Endothelial cell of umbilical vein (primary cell): Measurements from ENCODE around the gene SAMMSON. TPM values are rescaled to one million over a fixed set of nuclear protein-coding genes. Genes with fewer than 3 reads are reported as not detected.

Experiments used
- BruUV-seq: library from RNA; stranded (reverse); fragments of 400-500 nt; replicated peaks from 2 replicates; lab custom pipeline; 2021; lab: Mats Ljungman, UMichigan
- CTCF ChIA-PET: fragments of 300-600, 350-600 bp; sonication (Branson Sonifier 250); formaldehyde crosslinking; loops from one replicate; lab custom pipeline; 2021; ENCODE audit warnings: antibody characterized with exemption, inconsistent platforms; lab: Charles Lee
- POLR2A ChIA-PET: fragments of 300-600, 350-600 bp; sonication (Branson Sonifier 250); formaldehyde crosslinking; loops from one replicate; lab custom pipeline; 2021; ENCODE audit warnings: antibody characterized with exemption, inconsistent platforms; lab: Charles Lee
- DNase-seq: peaks from one replicate; pipeline ENCODE4 v3.0.0-alpha.2; 2011; ENCODE audit warnings: low read depth, low spot score
- FAIRE-seq: peaks from 2 replicates; lab custom pipeline; 2011; peaks lifted over from hg19 to GRCh38; lab: Jason Lieb, UNC
- H2AFZ ChIP-seq: 2 replicates; pipeline ENCODE4 v1.6.0; 2012; ENCODE audit warnings: low read depth, low read length, control low read depth, inconsistent platforms
- H3K27ac ChIP-seq: 2 replicates; pipeline ENCODE4 v1.5.1; 2011; ENCODE audit warnings: low read depth, mild to moderate bottlenecking, control low read depth, low read length, moderate library complexity; ENCODE audit not compliant: insufficient read depth
- H3K27me3 ChIP-seq, 2 experiments: 2 replicates each; pipeline versions ENCODE4 v1.6.0 to v1.6.1; 2011; ENCODE audit warnings: low read length in 2 of 2, mixed read lengths in 1 of 2; ENCODE audit not compliant: control insufficient read depth in 2 of 2, insufficient read depth in 2 of 2
- H3K36me3 ChIP-seq, 2 experiments: 2 replicates in 1 of 2; 3 replicates in 1 of 2; pipeline ENCODE4 v1.5.1; 2011; ENCODE audit warnings: low read length in 2 of 2, mild to moderate bottlenecking in 1 of 2, moderate library complexity in 1 of 2; ENCODE audit not compliant: control insufficient read depth in 2 of 2, insufficient read depth in 2 of 2; ENCODE audit errors: extremely low read depth in 1 of 2
- H3K4me1 ChIP-seq: 3 replicates; pipeline ENCODE4 v1.5.1; 2011; ENCODE audit warnings: mild to moderate bottlenecking, low read length; ENCODE audit not compliant: control insufficient read depth, insufficient read depth; ENCODE audit errors: extremely low read depth
- H3K4me2 ChIP-seq: 2 replicates; pipeline ENCODE4 v1.6.1; 2011; ENCODE audit warnings: low read length, control low read depth, mixed read lengths; ENCODE audit not compliant: insufficient read depth
- H3K4me3 ChIP-seq, 3 experiments: fragments of 200-600 bp in 1 of 3; sonication (generic), shearing (Covaris generic) in 1 of 3; replicated peaks in 1 of 3; 2 replicates each; pipeline ENCODE4 v1.5.1; 2011 to 2016; ENCODE audit warnings: control low read depth in 3 of 3, low read length in 3 of 3, mild to moderate bottlenecking in 2 of 3, inconsistent platforms in 1 of 3, low read depth in 1 of 3, moderate library complexity in 1 of 3; ENCODE audit not compliant: insufficient read depth in 1 of 3
- H3K79me2 ChIP-seq: 2 replicates; pipeline ENCODE4 v1.6.0; 2012; ENCODE audit warnings: low read length, inconsistent platforms; ENCODE audit not compliant: control insufficient read depth, insufficient read depth
- H3K9ac ChIP-seq: replicated peaks from 2 replicates; pipeline ENCODE3; 2011; ENCODE audit warnings: low read length, control low read depth; ENCODE audit not compliant: insufficient read depth; ENCODE audit errors: extremely low read depth
- H3K9me1 ChIP-seq: replicated peaks from 3 replicates; pipeline ENCODE4 v1.6.0; 2011; ENCODE audit warnings: mild to moderate bottlenecking, low read length; ENCODE audit not compliant: control insufficient read depth, insufficient read depth; ENCODE audit errors: extremely low read depth
- H3K9me3 ChIP-seq: replicated peaks from 2 replicates; pipeline ENCODE4 v1.5.1; 2012; ENCODE audit warnings: low read length, inconsistent platforms; ENCODE audit not compliant: control insufficient read depth, insufficient read depth
- H4K20me1 ChIP-seq: replicated peaks from 2 replicates; pipeline ENCODE3; 2011; ENCODE audit warnings: mild to moderate bottlenecking, low read length; ENCODE audit not compliant: control insufficient read depth, insufficient read depth; ENCODE audit errors: extremely low read depth
- EZH2 ChIP-seq: IDR thresholded peaks from 2 replicates; pipeline ENCODE4 v1.6.1; 2012; ENCODE audit warnings: borderline replicate concordance, low read depth, mild to moderate bottlenecking, moderate library complexity, low read length, inconsistent platforms; ENCODE audit not compliant: severe bottlenecking
- FOS ChIP-seq: IDR thresholded peaks from 2 replicates; pipeline ENCODE4 v1.6.1; 2011; ENCODE audit warnings: mild to moderate bottlenecking, low read length, moderate library complexity, borderline replicate concordance; ENCODE audit not compliant: insufficient read depth
- GATA2 ChIP-seq: IDR thresholded peaks from 2 replicates; pipeline ENCODE4 v1.7.0; 2011; ENCODE audit warnings: low read depth, mild to moderate bottlenecking, moderate library complexity, mixed read lengths, low read length; ENCODE audit not compliant: insufficient read length, insufficient read depth
- JUN ChIP-seq: IDR thresholded peaks from 2 replicates; pipeline ENCODE4 v1.6.1; 2011; ENCODE audit warnings: borderline replicate concordance, low read depth; ENCODE audit not compliant: insufficient read length, insufficient read depth
- MYC ChIP-seq: IDR thresholded peaks from one replicate; pipeline ENCODE4 v1.6.1; 2011; ENCODE audit warnings: mild to moderate bottlenecking, low read depth, low read length
- POLR2A ChIP-seq: IDR thresholded peaks from 2 replicates; pipeline ENCODE4 v1.6.1; 2012; ENCODE audit warnings: low read depth, mild to moderate bottlenecking, control low read depth, low read length
- POLR2AphosphoS5 ChIP-seq: IDR thresholded peaks from 2 replicates; pipeline ENCODE4 v1.6.1; 2012; ENCODE audit warnings: low read depth, mild to moderate bottlenecking, control low read depth, low read length, moderate library complexity; ENCODE audit not compliant: insufficient read depth
- dilution Hi-C: fragments of 300-500 bp; cut with MboI; formaldehyde crosslinking; loops from one replicate; pipeline ENCODE4 v1.15.0; 2019; ENCODE audit warnings: low sequenced_read_pairs; ENCODE audit not compliant: extremely low pct_ligation_motif_present
- intact Hi-C: fragments of 100-400 bp; cut with micrococcal nuclease; formaldehyde crosslinking; loops from one replicate; pipeline ENCODE4 v1.10.0; 2022
- polyA plus RNA-seq, 4 experiments: library from polyadenylated mRNA; depleted of rRNA in 3 of 4; stranded (reverse) in 3 of 4; unstranded in 1 of 4; fragments of >200 nt; gene quantifications; 2 replicates each; pipeline versions ENCODE4 v1.2.1 to v1.2.3, GENCODE V29; 2011 to 2012; ENCODE audit warnings: missing spikeins in 1 of 4
- total RNA-seq: library from RNA; stranded (reverse); gene quantifications from 2 replicates; pipeline ENCODE4 v1.2.3, GENCODE V29; 2021
- TF ChIP-seq, protein P1 (sequence below): IDR thresholded peaks from 2 replicates; pipeline ENCODE4 v1.6.1; 2011; ENCODE audit not compliant: insufficient read depth, insufficient read length
- TF ChIP-seq, protein P2 (sequence below), 2 donors: IDR thresholded peaks; 1 replicate in 1 of 2; 2 replicates in 1 of 2; pipeline ENCODE4 v1.5.1; 2011; ENCODE audit warnings: low read length in 2 of 2, mild to moderate bottlenecking in 2 of 2, moderate library complexity in 2 of 2, control low read depth in 1 of 2, inconsistent platforms in 1 of 2, low read depth in 1 of 2; ENCODE audit not compliant: insufficient read depth in 1 of 2; ENCODE audit errors: extremely low read depth in 1 of 2

The SAMMSON gene
- total and polyA plus RNA-seq, 2 donors (not counting 3 experiments of a cell fraction or from before 2014, with no cell fraction given): not detected

DNA sequence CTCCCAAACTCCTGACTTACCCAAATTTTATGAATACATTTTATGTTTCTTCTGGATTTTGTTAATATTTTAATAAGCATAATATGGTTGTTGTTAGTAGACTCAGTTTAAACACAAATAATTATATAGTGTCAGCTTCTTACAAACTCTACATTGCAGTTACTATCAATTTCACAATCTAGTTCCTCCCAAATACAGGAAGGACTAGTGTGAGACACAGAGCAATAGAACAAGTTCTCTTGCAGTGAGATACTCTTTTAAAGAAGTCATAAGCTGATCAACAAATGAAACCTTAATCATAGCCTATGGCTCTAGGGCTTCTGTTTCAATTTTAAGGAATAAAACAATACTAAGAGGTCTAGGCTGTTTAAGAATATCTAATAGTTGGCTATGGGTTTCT, 86.1 kb downstream of the SAMMSON start:
- BruUV-seq: no TSS peak
- Histone ChIP-seq H3K36me3 (no peaks in the 10 kb centered on the region), H2AFZ (no peak overlapping the region), H3K9me3 (no peaks in the 10 kb centered on the region), H3K27ac (no peak overlapping the region), H3K4me1 (no peaks in the 10 kb centered on the region), H3K9ac (no peak overlapping the region), H3K9me1 (no peaks in the 10 kb centered on the region), H3K4me3 (no peak overlapping the region), H3K4me2 (no peak overlapping the region), H3K79me2 (no peaks in the 10 kb centered on the region), H3K27me3 (no peaks in the 10 kb centered on the region), H4K20me1 (no peaks in the 10 kb centered on the region)
- FAIRE-seq (no peak), DNase-seq (no peak)
- CTCF ChIA-PET: interaction anchor here (1.6 to 1.8 kb wide), 2 partner anchors 35 to 347 kb away, joined by 5 to 9 read pairs; no protein-coding TSS in a partner anchor
- POLR2A ChIA-PET: no interaction called here
- intact Hi-C loops (no loop called here), dilution Hi-C loops (no loop called here)
- TF ChIP-seq FOS: no peak
- no peak for TF ChIP-seq MYC
- TF ChIP-seq POLR2AphosphoS5: no peak
- TF ChIP-seq POLR2A: no peak
- TF ChIP-seq, protein P1, sequence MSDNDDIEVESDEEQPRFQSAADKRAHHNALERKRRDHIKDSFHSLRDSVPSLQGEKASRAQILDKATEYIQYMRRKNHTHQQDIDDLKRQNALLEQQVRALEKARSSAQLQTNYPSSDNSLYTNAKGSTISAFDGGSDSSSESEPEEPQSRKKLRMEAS: no peak
- TF ChIP-seq GATA2: no peak
- TF ChIP-seq EZH2: no peak
- no peak for TF ChIP-seq JUN
- TF ChIP-seq, protein P2, sequence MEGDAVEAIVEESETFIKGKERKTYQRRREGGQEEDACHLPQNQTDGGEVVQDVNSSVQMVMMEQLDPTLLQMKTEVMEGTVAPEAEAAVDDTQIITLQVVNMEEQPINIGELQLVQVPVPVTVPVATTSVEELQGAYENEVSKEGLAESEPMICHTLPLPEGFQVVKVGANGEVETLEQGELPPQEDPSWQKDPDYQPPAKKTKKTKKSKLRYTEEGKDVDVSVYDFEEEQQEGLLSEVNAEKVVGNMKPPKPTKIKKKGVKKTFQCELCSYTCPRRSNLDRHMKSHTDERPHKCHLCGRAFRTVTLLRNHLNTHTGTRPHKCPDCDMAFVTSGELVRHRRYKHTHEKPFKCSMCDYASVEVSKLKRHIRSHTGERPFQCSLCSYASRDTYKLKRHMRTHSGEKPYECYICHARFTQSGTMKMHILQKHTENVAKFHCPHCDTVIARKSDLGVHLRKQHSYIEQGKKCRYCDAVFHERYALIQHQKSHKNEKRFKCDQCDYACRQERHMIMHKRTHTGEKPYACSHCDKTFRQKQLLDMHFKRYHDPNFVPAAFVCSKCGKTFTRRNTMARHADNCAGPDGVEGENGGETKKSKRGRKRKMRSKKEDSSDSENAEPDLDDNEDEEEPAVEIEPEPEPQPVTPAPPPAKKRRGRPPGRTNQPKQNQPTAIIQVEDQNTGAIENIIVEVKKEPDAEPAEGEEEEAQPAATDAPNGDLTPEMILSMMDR (IDR thresholded peaks at IDR 0.05; ENCODE audit: extremely low read depth in 1 of 2, insufficient read depth in 1 of 2, low read depth in 1 of 2, low read length in 2 of 2): no peak
